HEK293 (cell line): Measurements from ENCODE around the gene COIL.

ENCODE experiments used
- CTCF ChIA-PET: fragments of 350-600 bp; formaldehyde crosslinking; extraction: SDS; loops from one replicate; lab custom pipeline; 2021; ENCODE audit warnings: antibody characterized with exemption; lab: Yijun Ruan, JAX
- POLR2A ChIA-PET: fragments of 300-600 bp; formaldehyde crosslinking; extraction: SDS; loops from one replicate; lab custom pipeline; 2020; ENCODE audit warnings: antibody characterized with exemption, inconsistent platforms; lab: Yijun Ruan, JAX
- H3K27ac ChIP-seq: fragments of 200-500 bp; sonication (Bioruptor generic); 2 replicates; pipeline ENCODE4 v1.5.1; 2014; ENCODE audit warnings: low read depth, low read length, control low read depth, inconsistent platforms; ENCODE audit errors: extremely low read depth
- H3K36me3 ChIP-seq, 2 experiments: fragments of 200-500 bp in 1 of 2; sonication (Bioruptor generic) in 1 of 2; 1 replicate in 1 of 2; 2 replicates in 1 of 2; pipeline ENCODE4 v1.5.1; 2014 to 2017; ENCODE audit warnings: inconsistent platforms in 2 of 2, low read length in 2 of 2; ENCODE audit not compliant: control insufficient read depth in 2 of 2, insufficient read depth in 1 of 2
- H3K4me1 ChIP-seq: fragments of 200-500 bp; sonication (Bioruptor generic); 2 replicates; pipeline ENCODE4 v1.5.1; 2014; ENCODE audit warnings: mild to moderate bottlenecking, low read length, inconsistent platforms; ENCODE audit not compliant: control insufficient read depth, insufficient read depth
- H3K4me3 ChIP-seq: 2 replicates; pipeline ENCODE4 v1.5.1; 2011; ENCODE audit warnings: low read depth, mild to moderate bottlenecking, control low read depth, low read length, moderate library complexity
- H3K9me3 ChIP-seq: fragments of 200-500 bp; sonication (Bioruptor generic); 2 replicates; pipeline ENCODE4 v1.5.1; 2014; ENCODE audit warnings: low read depth, low read length, inconsistent platforms; ENCODE audit not compliant: control insufficient read depth, insufficient read depth
- GFI1B ChIP-seq: fragments of 450-650 bp; formaldehyde crosslinking; IDR thresholded peaks from 2 replicates; pipeline ENCODE4 v1.5.1; 2016; ENCODE audit warnings: missing biosample characterization, missing genetic modification characterization
- HOXC10 ChIP-seq: sonication (generic); formaldehyde crosslinking; IDR thresholded peaks from 2 replicates; pipeline ENCODE4 v1.8.1; 2023; ENCODE audit warnings: mild to moderate bottlenecking, missing genetic modification reagents
- KLF10 ChIP-seq: fragments of 450-650 bp; IDR thresholded peaks from 2 replicates; pipeline ENCODE4 v1.5.1; 2018; ENCODE audit warnings: missing biosample characterization, mild to moderate bottlenecking, missing genetic modification characterization
- OSR2 ChIP-seq: fragments of 450-650 bp; formaldehyde crosslinking; IDR thresholded peaks from 2 replicates; pipeline ENCODE4 v1.5.1; 2016; ENCODE audit warnings: missing biosample characterization, missing genetic modification characterization
- REPIN1 ChIP-seq: fragments of 450-650 bp; formaldehyde crosslinking; IDR thresholded peaks from 2 replicates; pipeline ENCODE4 v1.5.1; 2017; ENCODE audit warnings: missing biosample characterization, missing genetic modification characterization, low read depth
- SP2 ChIP-seq: fragments of 450-650 bp; formaldehyde crosslinking; IDR thresholded peaks from 2 replicates; pipeline ENCODE4 v1.5.1; 2016; ENCODE audit warnings: missing biosample characterization, missing genetic modification characterization
- ZBTB11 ChIP-seq: fragments of 450-650 bp; formaldehyde crosslinking; conservative IDR thresholded peaks from 2 replicates; pipeline ENCODE4 v1.5.1; 2016; ENCODE audit warnings: low read depth, missing biosample characterization, missing genetic modification characterization
- ZNF132 ChIP-seq: fragments of 450-650 bp; formaldehyde crosslinking; IDR thresholded peaks from 2 replicates; pipeline ENCODE4 v1.5.1; 2017; ENCODE audit warnings: missing biosample characterization, missing genetic modification characterization, borderline replicate concordance
- ZNF302 ChIP-seq: fragments of 450-650 bp; formaldehyde crosslinking; IDR thresholded peaks from 2 replicates; pipeline ENCODE4 v1.5.1; 2016; ENCODE audit warnings: missing biosample characterization, missing genetic modification characterization, low read depth
- ZNF335 ChIP-seq: fragments of 450-650 bp; formaldehyde crosslinking; conservative IDR thresholded peaks from 2 replicates; pipeline ENCODE4 v1.5.1; 2016; ENCODE audit warnings: missing biosample characterization, missing genetic modification characterization
- ZNF341 ChIP-seq: fragments of 450-650 bp; formaldehyde crosslinking; IDR thresholded peaks from 2 replicates; pipeline ENCODE4; 2016; ENCODE audit warnings: low read depth, missing biosample characterization, missing genetic modification characterization
- ZNF449 ChIP-seq: fragments of 450-650 bp; formaldehyde crosslinking; IDR thresholded peaks from 2 replicates; pipeline ENCODE4 v1.5.1; 2017; ENCODE audit warnings: missing biosample characterization, mild to moderate bottlenecking, missing genetic modification characterization, moderate library complexity
- ZNF621 ChIP-seq: fragments of 450-650 bp; formaldehyde crosslinking; IDR thresholded peaks from 2 replicates; pipeline ENCODE4 v1.5.1; 2017; ENCODE audit warnings: missing biosample characterization, missing genetic modification characterization
- ZNF645 ChIP-seq: fragments of 450-650 bp; formaldehyde crosslinking; IDR thresholded peaks from 2 replicates; pipeline ENCODE4; 2016; ENCODE audit warnings: missing biosample characterization, missing genetic modification characterization
- ZNF777 ChIP-seq: fragments of 450-650 bp; formaldehyde crosslinking; IDR thresholded peaks from 2 replicates; pipeline ENCODE4 v1.5.1; 2017; ENCODE audit warnings: missing biosample characterization, missing genetic modification characterization, borderline replicate concordance
- TF ChIP-seq, protein P1 (sequence below): sonication (generic); formaldehyde crosslinking; IDR thresholded peaks from 2 replicates; pipeline ENCODE4 v1.8.1; 2022; ENCODE audit warnings: mild to moderate bottlenecking, moderate library complexity, missing genetic modification reagents
- TF ChIP-seq, protein P2 (sequence below): fragments of 450-650 bp; formaldehyde crosslinking; IDR thresholded peaks from 2 replicates; pipeline ENCODE4 v1.5.1; 2016; ENCODE audit warnings: missing biosample characterization, missing genetic modification characterization

Gene COIL

GRCh38 chr17:56997313-56997712, 36.5 kb upstream of the COIL start (continued):
- TF ChIP-seq ZNF645 (tag by site-specific recombination) (no peak), OSR2 (tag by site-specific recombination) (no peak), REPIN1 (no peak)

- Histone ChIP-seq H3K9me3 (no peaks in the 10 kb centered on the region), H3K27ac (no peak overlapping the region), H3K4me1 (no peaks in the 10 kb centered on the region), H3K36me3 (peaks cover 2 to 78% of the 10 kb centered on the region in 2 experiments)
- CTCF ChIA-PET, result interaction anchor here (1.3 kb wide), 1 partner anchor 12 kb away, joined by 3 read pairs; no protein-coding TSS in a partner anchor
- POLR2A ChIA-PET, result no interaction called here
- TF ChIP-seq ZNF777 (tag by site-specific recombination) (no peak), ZNF341 (no peak), ZNF302 (no peak), ZNF449 (tag by site-specific recombination) (no peak), ZNF621 (no peak), ZNF335 (tag by site-specific recombination) (no peak), ZNF132 (tag by site-specific recombination) (no peak), KLF10 (tag by site-specific recombination) (no peak), HOXC10 (CRISPR knock-in tag) (no peak), ZBTB11 (tag by site-specific recombination) (no peak), SP2 (tag by site-specific recombination) (no peak), GFI1B (tag by site-specific recombination) (no peak)
- TF ChIP-seq, protein P1, sequence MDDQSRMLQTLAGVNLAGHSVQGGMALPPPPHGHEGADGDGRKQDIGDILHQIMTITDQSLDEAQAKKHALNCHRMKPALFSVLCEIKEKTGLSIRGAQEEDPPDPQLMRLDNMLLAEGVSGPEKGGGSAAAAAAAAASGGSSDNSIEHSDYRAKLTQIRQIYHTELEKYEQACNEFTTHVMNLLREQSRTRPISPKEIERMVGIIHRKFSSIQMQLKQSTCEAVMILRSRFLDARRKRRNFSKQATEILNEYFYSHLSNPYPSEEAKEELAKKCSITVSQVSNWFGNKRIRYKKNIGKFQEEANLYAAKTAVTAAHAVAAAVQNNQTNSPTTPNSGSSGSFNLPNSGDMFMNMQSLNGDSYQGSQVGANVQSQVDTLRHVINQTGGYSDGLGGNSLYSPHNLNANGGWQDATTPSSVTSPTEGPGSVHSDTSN (CRISPR knock-in tag), result no peak
- TF ChIP-seq, protein P2, sequence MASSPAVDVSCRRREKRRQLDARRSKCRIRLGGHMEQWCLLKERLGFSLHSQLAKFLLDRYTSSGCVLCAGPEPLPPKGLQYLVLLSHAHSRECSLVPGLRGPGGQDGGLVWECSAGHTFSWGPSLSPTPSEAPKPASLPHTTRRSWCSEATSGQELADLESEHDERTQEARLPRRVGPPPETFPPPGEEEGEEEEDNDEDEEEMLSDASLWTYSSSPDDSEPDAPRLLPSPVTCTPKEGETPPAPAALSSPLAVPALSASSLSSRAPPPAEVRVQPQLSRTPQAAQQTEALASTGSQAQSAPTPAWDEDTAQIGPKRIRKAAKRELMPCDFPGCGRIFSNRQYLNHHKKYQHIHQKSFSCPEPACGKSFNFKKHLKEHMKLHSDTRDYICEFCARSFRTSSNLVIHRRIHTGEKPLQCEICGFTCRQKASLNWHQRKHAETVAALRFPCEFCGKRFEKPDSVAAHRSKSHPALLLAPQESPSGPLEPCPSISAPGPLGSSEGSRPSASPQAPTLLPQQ (tag by site-specific recombination), result no peak
- TF ChIP-seq, all 188 proteins: peak for 0
- no peak overlapping the region for H3K4me3 ChIP-seq
These were observed 34.9 kb upstream of the COIL start for GRCh38 chr17:56995766-56996165.
